ENCODE data around the gene KANSL1L. TPM values are rescaled to one million over a fixed set of nuclear protein-coding genes. Genes with fewer than 3 reads are reported as not detected.

The KANSL1L gene
- 10 to 100 TPM; 35.5 to 75.7 (median 49.1) TPM for total RNA-seq

GRCh38 chr2:210171309-210172218 lies at the start of gene KANSL1L:
TSS of gene KANSL1L (minus strand) at chr2:210171409. CDS start at chr2:210154582, 16,827 bp downstream.
- TF ChIP-seq CTCF (IDR thresholded peaks at IDR 0.05; ENCODE audit: low read depth): no peak

GRCh38 chr2:210215120-210215519 lies 43.9 kb upstream of the KANSL1L start:
- TF ChIP-seq CTCF (IDR thresholded peaks at IDR 0.05; ENCODE audit: low read depth): no peak

GRCh38 chr2:210210185-210210584 lies 39.0 kb upstream of the KANSL1L start:
- no peak for TF ChIP-seq CTCF (IDR thresholded peaks at IDR 0.05; ENCODE audit: low read depth)

GRCh38 chr2:210207929-210208328 lies 36.7 kb upstream of the KANSL1L start:
- TF ChIP-seq CTCF (IDR thresholded peaks at IDR 0.05; ENCODE audit: low read depth): no peak

- TF ChIP-seq CTCF (IDR thresholded peaks at IDR 0.05; ENCODE audit: low read depth): no peak
Measured at GRCh38 chr2:210203558-210203957, 32.3 kb upstream of the KANSL1L start.

GRCh38 chr2:210203147-210203546 lies 31.9 kb upstream of the KANSL1L start:
- no peak for TF ChIP-seq CTCF (IDR thresholded peaks at IDR 0.05; ENCODE audit: low read depth)

GRCh38 chr2:210199854-210200253 lies 28.6 kb upstream of the KANSL1L start:
- no peak for TF ChIP-seq CTCF (IDR thresholded peaks at IDR 0.05; ENCODE audit: low read depth)

Measured in subcutaneous adipose tissue (tissue), 4 donors.